ENCODE measurements around the gene ABI2. TPM values are rescaled to one million over a fixed set of nuclear protein-coding genes. Genes with fewer than 3 reads are reported as not detected.

Gene ABI2
- total RNA-seq, 2 experiments from 2014 or later = 30.6 to 32.3 TPM

DNA sequence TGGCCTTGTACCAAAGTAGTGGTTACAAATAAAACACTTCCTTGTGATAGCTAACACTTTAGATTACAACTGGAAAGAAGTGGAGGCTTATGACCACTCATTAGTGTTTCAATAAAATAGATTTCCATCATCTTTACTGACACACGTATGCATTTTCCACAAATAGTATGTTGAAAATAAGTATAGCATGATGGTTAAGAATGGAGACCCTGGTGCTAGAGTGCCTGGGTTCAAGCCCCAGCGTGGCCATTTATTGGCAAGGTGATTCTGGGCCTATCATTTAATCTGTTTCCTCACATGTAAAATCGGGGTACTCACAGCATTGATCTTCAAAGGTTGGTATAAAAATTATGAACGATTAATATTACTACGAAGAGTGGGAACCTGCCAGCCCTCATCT, 152.4 kb downstream of the ABI2 start:
- Mint-ChIP-seq H3K4me1 (peaks cover 6% of the 10 kb centered on the region), H3K4me3 (no peak overlapping the region), H3K27ac (no peak overlapping the region), H3K27me3 (no peaks in the 10 kb centered on the region), H3K9me3 (no peaks in the 10 kb centered on the region), H3K36me3 (ENCODE audit: low read depth) (no peaks in the 10 kb centered on the region)
- DNase-seq = no peak
- POLR2A ChIA-PET = no interaction called here
- CTCF ChIA-PET = interaction anchor here (2.8 kb wide), 1 partner anchor 335 kb away, joined by 18 read pairs; no protein-coding TSS in a partner anchor

DNA sequence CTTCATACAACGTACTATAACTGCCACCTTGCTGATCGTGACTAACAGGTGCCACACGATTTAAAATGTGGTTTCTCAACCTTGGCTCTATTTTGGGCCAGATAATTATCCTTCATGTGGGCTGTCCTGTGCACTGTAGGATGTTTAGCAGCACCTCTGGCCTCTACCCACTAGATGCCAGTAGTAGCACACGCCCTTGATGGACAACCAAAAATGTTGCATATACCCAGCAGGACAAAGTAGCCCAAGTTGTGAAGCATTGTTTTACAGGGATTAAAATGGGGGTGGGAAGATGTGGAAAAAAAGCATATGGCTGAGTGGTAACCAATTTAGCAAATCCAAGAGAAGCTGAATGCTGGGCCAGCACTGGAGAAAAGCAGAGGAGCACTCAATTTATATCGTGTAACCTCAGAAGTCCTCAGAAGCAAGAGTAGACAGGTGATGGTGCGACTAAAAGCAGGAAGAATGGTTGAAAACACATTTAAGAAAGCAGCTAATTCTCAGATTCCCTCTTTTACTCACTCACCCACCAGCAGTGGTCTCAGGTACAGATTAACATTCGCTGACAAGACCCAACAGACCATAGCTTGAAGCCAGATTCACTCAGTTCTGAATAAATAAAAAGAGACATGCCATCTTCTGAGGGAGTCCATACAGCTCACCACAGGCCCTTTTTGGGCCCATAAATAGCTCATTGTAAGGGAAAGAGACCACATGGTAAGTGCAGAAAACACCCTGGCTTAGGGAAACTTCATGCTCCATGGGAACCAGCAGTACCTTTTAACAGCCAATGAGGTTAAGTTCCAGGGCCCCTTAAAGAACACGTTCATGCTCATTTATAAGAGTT, 156.3 kb downstream of the ABI2 start:
- Mint-ChIP-seq H3K27ac (no peak overlapping the region), H3K9me3 (no peaks in the 10 kb centered on the region), H3K27me3 (no peaks in the 10 kb centered on the region), H3K4me3 (no peak overlapping the region), H3K4me1 (peaks cover 6% of the 10 kb centered on the region), H3K36me3 (ENCODE audit: low read depth) (no peaks in the 10 kb centered on the region)
- POLR2A ChIA-PET = interaction anchor here (0.9 to 1.0 kb wide), 2 partner anchors 330 to 425 kb away, joined by 5 to 6 read pairs; no protein-coding TSS in a partner anchor
- CTCF ChIA-PET = interaction anchor here (0.7 to 5.1 kb wide), 7 partner anchors 10 to 425 kb away, joined by 3 to 86 read pairs (median 4); partner anchors contain the start of gene CTLA4
- DNase-seq = peak; percentile 62

DNA sequence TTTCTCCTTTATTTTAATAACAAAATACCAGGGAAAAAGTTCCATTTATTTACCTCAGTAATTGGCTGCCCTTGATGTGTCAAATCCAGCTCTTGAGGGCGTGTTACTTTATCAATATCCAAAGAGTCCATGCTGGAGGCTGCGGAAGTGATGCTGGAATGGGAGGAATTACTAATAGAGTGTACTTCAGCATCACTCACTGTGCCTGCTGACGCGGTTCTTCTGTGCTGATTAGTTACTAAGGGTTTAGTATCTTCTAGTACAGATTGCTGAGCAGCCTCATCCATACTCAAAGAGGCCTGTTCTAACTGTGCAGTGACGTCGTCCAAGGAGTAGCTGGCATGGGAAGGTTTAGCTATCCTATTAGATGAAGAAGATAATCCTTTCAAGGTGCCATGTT, 161.3 kb downstream of the ABI2 start:
- DNase-seq = no peak
- Mint-ChIP-seq H3K4me1 (peaks cover 13% of the 10 kb centered on the region), H3K4me3 (no peak overlapping the region), H3K36me3 (ENCODE audit: low read depth) (no peaks in the 10 kb centered on the region), H3K27me3 (no peaks in the 10 kb centered on the region), H3K9me3 (no peaks in the 10 kb centered on the region), H3K27ac (no peak overlapping the region)
- CTCF ChIA-PET = interaction anchor here (1.4 kb wide), 1 partner anchor 326 kb away, joined by 4 read pairs; no protein-coding TSS in a partner anchor
- POLR2A ChIA-PET = no interaction called here

DNA sequence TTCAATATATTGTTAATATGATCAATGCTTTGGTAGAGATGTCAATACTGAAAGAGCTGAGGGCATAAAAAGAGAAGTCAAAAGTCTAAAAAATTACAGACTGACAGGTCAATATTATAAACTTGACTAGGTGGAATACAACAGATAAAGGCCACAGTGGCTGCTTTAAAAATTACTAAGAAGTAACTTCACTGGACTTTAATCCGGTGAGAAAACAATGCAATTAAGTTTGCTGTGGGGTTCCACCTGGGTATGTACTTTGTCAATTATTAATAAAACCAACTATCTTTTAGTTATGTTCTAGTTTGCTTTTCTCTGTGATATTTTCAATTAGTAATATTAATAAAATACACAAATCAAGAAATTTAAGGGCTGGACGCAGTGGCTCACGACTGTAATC, 162.2 kb downstream of the ABI2 start:
- ChIA-PET POLR2A (no interaction called here), CTCF (interaction anchor here (1.4 kb wide), 1 partner anchor 325 kb away, joined by 4 read pairs; no protein-coding TSS in a partner anchor)
- Mint-ChIP-seq H3K36me3 (ENCODE audit: low read depth) (no peaks in the 10 kb centered on the region), H3K9me3 (no peaks in the 10 kb centered on the region), H3K27me3 (no peaks in the 10 kb centered on the region), H3K27ac (no peak overlapping the region), H3K4me3 (no peak overlapping the region), H3K4me1 (peaks cover 11% of the 10 kb centered on the region)
- no peak for DNase-seq

DNA sequence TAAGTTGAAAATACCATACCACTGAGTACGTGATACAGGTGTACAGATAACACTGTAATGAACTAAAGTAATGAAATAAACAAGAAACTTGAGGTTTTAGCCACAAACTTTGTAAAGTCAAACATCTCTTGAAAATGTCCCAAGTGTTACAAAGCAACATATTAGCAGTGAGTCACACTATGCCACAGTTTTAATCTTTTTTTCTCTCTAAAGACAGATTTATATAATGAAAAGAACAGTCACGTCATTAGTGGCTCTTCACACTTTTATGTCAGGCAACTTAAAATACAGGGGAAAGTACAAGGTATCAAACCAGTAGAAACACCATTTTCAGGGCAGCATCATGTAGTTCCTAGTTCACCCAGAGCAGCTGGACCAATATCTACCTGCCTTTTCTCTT, 164.8 kb downstream of the ABI2 start:
- POLR2A ChIA-PET = interaction anchor here (1.2 kb wide), 1 partner anchor 102 kb away, joined by 4 read pairs; no protein-coding TSS in a partner anchor
- Mint-ChIP-seq H3K4me3 (no peak overlapping the region), H3K27ac (no peak overlapping the region)

More for the DNA sequence above, 164.8 kb downstream of the ABI2 start:
- Mint-ChIP-seq H3K4me1 (peaks cover 11% of the 10 kb centered on the region), H3K36me3 (ENCODE audit: low read depth) (no peaks in the 10 kb centered on the region), H3K27me3 (no peaks in the 10 kb centered on the region), H3K9me3 (no peaks in the 10 kb centered on the region)
- DNase-seq = no peak
- CTCF ChIA-PET = interaction anchor here (1.2 to 1.3 kb wide), 2 partner anchors 158 to 322 kb away, joined by 3 read pairs; no protein-coding TSS in a partner anchor

Other genes starting within 250 kb of the ABI2 start
- 10 to 100 TPM; 18.9 to 21.6 TPM for gene CYP20A1, start 89.4 kb upstream of the ABI2 start, total RNA-seq
- gene RAPH1, start 206.9 kb downstream of the ABI2 start, total RNA-seq = 1 to 10 TPM in 1 of 2 experiments, under 1 TPM in 1; 0.98 to 1.3 TPM